HG03354 (cell line): ENCODE measurements around the gene SUCO.
"Not testable (repeated sequence)": the region's sequence is repeated elsewhere in the genome, so short reads cannot be mapped to it uniquely, and the experiment has no call there.

Experiments
- ATAC-seq: cut with Tn5 transposase; IDR thresholded peaks from one replicate; pipeline ENCODE4 v1.9.1; 2021; ENCODE audit warnings: mild to moderate bottlenecking; ENCODE audit not compliant: unreplicated experiment, poor library complexity, severe bottlenecking

The SUCO gene, protein sequence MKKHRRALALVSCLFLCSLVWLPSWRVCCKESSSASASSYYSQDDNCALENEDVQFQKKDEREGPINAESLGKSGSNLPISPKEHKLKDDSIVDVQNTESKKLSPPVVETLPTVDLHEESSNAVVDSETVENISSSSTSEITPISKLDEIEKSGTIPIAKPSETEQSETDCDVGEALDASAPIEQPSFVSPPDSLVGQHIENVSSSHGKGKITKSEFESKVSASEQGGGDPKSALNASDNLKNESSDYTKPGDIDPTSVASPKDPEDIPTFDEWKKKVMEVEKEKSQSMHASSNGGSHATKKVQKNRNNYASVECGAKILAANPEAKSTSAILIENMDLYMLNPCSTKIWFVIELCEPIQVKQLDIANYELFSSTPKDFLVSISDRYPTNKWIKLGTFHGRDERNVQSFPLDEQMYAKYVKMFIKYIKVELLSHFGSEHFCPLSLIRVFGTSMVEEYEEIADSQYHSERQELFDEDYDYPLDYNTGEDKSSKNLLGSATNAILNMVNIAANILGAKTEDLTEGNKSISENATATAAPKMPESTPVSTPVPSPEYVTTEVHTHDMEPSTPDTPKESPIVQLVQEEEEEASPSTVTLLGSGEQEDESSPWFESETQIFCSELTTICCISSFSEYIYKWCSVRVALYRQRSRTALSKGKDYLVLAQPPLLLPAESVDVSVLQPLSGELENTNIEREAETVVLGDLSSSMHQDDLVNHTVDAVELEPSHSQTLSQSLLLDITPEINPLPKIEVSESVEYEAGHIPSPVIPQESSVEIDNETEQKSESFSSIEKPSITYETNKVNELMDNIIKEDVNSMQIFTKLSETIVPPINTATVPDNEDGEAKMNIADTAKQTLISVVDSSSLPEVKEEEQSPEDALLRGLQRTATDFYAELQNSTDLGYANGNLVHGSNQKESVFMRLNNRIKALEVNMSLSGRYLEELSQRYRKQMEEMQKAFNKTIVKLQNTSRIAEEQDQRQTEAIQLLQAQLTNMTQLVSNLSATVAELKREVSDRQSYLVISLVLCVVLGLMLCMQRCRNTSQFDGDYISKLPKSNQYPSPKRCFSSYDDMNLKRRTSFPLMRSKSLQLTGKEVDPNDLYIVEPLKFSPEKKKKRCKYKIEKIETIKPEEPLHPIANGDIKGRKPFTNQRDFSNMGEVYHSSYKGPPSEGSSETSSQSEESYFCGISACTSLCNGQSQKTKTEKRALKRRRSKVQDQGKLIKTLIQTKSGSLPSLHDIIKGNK (N-terminal part only)

DNA sequence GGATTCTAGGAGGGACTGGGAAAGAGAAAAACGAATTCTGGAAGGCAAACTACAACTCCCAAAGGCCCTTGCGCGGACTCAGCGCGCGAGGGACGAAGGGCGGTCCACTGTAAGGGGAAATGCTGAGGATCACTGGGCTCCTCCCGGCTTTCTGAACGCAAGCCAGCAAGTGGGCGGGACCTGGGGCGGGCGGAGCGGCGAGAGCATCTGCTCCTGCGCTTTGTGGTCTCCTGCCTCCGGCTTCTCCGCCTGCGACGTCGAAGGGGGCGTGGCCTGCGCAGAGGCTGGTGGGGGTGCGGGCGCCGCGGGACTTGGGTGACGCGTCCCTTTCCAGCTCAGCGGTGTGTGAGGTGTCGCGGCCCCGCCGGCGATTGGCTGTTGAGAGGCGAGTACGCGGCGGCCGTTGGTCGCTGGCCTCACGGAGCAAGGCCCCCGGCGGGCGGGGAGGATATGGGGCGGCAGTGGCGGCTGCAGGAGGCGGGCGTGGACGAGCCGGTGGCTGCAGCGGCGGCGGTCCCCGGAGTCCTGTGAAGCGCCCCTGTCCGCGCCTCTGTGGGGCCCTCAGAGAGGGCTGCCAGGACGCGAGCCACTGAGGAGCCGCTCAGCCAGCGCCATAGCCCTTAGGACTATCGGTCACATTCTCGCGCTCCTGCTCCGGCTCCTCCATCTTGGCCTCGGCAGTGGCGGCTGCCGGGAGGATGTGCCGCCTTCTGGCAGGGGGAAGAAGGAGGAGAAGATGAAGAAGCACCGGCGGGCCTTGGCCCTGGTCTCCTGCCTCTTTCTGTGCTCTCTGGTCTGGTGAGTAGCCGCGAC is at the start of gene SUCO:
Gene SUCO, plus strand, starts transcription at position 451 of the 813 bp plus-strand sequence. Its CDS starts 286 bp downstream, at position 737.
- peak; percentile 90 for ATAC-seq

DNA sequence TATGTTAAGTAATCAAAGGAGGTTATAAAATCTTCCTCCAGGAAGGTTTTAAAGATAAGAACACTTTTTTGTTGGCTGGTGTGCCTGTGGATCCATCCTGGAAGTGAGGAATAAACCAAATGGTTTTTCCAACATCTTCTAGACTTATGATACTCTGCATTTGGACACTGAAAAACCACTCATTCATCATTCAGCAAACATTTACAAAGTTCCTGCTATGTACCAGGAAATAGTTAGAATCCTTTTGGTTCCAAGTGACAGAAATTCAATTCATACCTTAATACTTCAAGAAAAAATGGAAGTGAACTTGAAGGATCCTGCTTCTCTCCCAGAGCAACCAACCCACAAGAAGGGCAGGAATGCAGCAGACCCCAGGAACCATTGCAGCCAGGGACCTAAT is 49.5 kb upstream of the SUCO start:
- no peak for ATAC-seq

- no peak for ATAC-seq
Measured at GRCh38 chr1:172484252-172484651, 48.7 kb upstream of the SUCO start.

DNA sequence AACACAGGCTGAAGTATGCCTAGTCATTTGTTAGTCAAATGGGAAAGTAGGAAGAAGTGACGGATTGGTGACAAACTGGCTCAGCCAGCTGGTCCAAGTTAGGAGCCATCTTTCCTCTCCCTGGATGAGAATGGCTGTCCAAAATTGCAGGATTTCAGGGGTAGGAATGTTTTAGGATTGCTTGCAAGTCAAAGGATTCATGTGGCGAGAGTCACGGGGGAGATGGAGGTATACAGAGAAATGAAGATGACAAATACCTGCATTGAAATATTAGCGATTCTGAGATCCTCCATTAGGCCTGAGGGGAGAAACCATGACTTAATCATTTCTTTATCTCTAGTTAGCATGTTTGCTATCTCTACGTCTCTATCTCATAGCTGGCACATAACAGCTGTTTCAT is 47.3 kb upstream of the SUCO start:
- ATAC-seq = no peak

GRCh38 chr1:172486805-172487454 is 46.0 kb upstream of the SUCO start:
- ATAC-seq = no peak

DNA sequence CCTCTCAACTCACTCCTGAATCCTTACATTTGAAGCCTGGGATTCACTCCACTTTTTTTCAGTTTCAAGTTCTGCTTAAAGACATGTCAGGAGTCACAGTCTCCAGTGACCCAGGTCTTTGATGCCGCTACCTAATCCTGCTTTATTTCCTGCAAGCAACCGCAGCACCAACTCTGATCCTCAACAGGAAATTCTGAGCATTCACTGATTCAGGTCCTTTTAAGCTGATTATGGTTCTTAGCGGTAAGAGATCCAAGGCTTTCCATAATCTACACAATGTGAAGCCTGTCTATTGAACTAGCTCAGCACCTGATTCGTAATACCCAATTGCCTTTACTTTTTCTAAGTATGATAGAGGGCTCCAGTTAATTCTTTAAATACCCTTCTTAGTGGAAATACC is 45.4 kb upstream of the SUCO start:
- ATAC-seq = no peak

DNA sequence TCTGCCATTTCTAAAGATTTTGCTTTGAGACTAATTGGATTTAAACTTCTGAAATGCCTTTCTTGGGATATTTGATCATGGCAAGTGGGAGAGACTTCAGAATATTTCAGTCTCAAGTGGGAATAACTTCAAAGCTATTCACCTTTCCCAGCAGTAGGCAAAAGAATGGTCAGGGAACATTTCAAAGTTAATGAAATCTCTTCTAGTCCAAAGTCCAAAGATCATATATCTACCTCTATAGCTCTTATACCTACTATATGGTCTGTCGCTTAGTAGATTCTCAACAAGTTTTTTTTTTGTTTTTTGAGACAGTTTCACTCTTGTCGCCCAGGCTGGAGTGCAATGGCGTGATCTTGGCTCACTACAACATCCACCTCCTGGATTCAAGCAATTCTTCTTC is 44.6 kb upstream of the SUCO start:
- ATAC-seq = no peak

- no peak for ATAC-seq
Measured at GRCh38 chr1:172489847-172490246, 43.1 kb upstream of the SUCO start.

DNA sequence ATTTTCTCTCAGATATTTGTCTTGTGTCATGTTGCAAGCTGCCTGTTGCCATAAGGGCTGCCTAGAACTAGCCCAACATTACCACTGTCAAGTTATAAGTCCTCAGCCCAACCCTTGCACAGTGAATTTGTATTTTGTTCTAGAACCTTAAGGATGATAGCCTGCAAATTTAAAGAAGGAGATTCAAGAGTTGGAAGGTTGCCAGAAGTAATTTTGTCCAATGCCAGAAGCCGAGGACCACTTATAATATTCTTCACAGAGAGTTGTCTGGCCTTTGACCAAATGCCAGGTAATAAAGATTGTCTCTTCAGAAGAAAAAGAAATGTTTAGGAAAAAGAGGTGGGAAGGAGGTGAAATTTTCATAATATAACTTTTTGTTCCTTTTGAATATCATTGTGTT is 40.5 kb upstream of the SUCO start:
- ATAC-seq = no peak

GRCh38 chr1:172494166-172494565 is 38.8 kb upstream of the SUCO start:
- ATAC-seq = no peak

GRCh38 chr1:172496127-172496526 is 36.8 kb upstream of the SUCO start:
- not testable (repeated sequence) for ATAC-seq

DNA sequence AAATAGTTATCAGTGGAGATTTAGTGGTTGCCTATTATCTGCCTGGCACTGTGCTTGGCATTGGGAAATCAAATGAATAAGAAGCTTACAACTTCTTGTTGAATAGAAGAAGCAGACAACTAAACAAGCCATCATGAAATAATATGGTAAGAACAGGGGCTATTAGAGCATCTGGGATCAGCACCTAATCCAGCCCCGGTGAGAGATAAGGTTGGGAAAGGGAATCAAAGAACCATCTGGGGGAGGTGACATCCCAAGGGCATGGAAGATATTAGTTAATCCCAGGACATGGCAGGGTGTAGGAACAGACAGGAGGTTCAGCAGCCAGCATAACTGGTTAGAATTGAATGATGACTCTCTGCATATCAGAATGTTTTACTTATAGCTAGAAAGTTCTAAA is 36.3 kb upstream of the SUCO start:
- no peak for ATAC-seq

GRCh38 chr1:172497230-172497629 is 35.7 kb upstream of the SUCO start:
- no peak for ATAC-seq

- no peak for ATAC-seq
Measured at GRCh38 chr1:172498857-172499256, 34.1 kb upstream of the SUCO start.

- ATAC-seq = no peak
Measured at GRCh38 chr1:172499636-172500141, 33.3 kb upstream of the SUCO start.

DNA sequence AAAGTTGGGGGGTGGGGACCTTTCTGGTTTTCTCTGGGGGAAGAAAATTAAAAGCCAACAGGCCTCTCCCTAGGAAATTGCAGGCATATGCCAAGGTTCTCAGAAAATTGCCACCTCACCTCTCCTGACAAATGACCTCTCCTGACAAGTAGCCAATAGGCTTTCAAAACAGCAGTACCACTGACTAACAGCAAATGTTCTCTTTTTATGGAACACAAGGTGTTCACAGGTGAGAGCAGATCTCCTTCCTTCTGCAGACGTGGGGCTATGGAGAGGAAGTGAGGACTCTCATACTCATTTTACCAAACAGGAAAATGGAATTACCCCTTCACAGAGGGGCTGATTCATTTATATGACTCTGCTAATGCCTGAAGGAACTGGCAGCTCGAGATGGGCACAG is 32.7 kb upstream of the SUCO start:
- no peak for ATAC-seq

- ATAC-seq = no peak
Measured at GRCh38 chr1:172507741-172508140, 25.2 kb upstream of the SUCO start.

DNA sequence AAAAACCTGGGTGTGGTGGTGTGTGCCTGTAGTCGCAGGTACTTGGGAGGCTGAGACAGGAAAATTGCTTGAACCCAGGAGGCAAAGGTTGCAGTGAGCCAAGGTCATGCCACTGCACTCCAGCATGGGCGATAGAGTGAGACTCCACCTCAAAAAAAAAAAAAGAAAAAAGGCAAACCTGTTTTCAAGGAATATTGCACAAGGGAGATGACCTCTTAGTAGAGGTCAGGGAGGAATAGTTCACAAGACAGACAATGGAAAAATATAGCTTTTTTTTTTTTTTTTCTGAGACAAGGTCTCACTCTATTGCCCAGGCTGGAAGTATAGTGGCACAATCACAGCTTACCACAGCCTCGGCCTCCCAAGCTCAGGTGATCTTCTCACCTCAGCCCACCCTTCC is 22.5 kb upstream of the SUCO start:
- ATAC-seq = no peak

- ATAC-seq = no peak
Measured at GRCh38 chr1:172512591-172512990, 20.4 kb upstream of the SUCO start.
